Colonic mucosa (tissue), 4 donors: ENCODE results near the gene HLA-DPB1. TPM values are rescaled to one million over a fixed set of nuclear protein-coding genes. Genes with fewer than 3 reads are reported as not detected.

ENCODE experiments used
- DNase-seq: peaks from one replicate; pipeline ENCODE4 v3.0.0-alpha.2; 2020
- H3K27ac ChIP-seq: fragments of 200-600 bp; one replicate; pipeline ENCODE4 v1.8.0; 2021
- H3K27me3 ChIP-seq: fragments of 200-600 bp; one replicate; pipeline ENCODE4 v1.8.0; 2021
- H3K36me3 ChIP-seq: fragments of 200-600 bp; one replicate; pipeline ENCODE4 v1.8.0; 2021
- H3K4me1 ChIP-seq: fragments of 200-600 bp; one replicate; pipeline ENCODE4 v1.8.0; 2021; ENCODE audit warnings: mild to moderate bottlenecking
- H3K4me3 ChIP-seq: fragments of 200-600 bp; one replicate; pipeline ENCODE4 v1.8.0; 2021
- H3K9ac ChIP-seq, 2 donors: one replicate each; pipeline ENCODE4 v1.7.0; 2013; ENCODE audit warnings: control low read depth in 2 of 2, low read depth in 2 of 2, low read length in 2 of 2
- H3K9me3 ChIP-seq: fragments of 200-600 bp; one replicate; pipeline ENCODE4 v1.8.0; 2021
- intact Hi-C: fragments of 100-400 bp; cut with DNase I; formaldehyde crosslinking; loops from one replicate; pipeline ENCODE4 v1.14.1; 2022
- total RNA-seq, 2 donors: library from RNA; stranded (reverse); fragmentation: NEBNext Ultra II Directional in 1 of 2; extraction: Animal tissue kit (Norgen Biotek cat#: 25700) in 1 of 2; gene quantifications; one replicate each; pipeline ENCODE4 v1.2.1, GENCODE V29; 2021
- TF ChIP-seq, protein P1 (sequence below): fragments of 200-600 bp; IDR thresholded peaks from one replicate; pipeline ENCODE4 v1.8.0; 2022; ENCODE audit warnings: antibody characterized with exemption, mild to moderate bottlenecking
- donor health status: healthy.
- donor health status: DM: no; HTN: no; CAD: no.
- donor health status: DM: no; HTN: no; CAD: no.

The HLA-DPB1 gene
- total RNA-seq, 2 donors from 2014 or later, result 21.3 to 53.5 TPM

DNA sequence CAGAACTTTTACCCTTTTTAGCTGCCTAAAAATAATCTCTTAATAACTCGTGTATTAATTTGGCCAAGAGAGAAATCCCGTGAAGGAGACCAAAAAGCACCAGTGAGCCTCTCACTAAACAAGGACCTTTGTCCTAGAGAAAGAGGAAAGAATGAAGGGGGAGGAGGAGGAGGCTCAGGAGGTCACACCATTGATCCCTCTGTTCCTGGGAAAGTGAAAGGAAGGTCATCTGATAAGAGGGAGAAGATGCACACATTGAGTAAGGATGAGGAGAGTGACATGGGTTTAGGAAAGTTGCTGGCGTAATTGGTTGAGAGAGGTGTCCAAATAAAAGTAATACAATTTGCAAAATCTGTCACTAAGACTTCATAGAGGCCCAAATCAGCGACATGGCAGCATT, 49.2 kb downstream of the HLA-DPB1 start:
- TF ChIP-seq, protein P1, sequence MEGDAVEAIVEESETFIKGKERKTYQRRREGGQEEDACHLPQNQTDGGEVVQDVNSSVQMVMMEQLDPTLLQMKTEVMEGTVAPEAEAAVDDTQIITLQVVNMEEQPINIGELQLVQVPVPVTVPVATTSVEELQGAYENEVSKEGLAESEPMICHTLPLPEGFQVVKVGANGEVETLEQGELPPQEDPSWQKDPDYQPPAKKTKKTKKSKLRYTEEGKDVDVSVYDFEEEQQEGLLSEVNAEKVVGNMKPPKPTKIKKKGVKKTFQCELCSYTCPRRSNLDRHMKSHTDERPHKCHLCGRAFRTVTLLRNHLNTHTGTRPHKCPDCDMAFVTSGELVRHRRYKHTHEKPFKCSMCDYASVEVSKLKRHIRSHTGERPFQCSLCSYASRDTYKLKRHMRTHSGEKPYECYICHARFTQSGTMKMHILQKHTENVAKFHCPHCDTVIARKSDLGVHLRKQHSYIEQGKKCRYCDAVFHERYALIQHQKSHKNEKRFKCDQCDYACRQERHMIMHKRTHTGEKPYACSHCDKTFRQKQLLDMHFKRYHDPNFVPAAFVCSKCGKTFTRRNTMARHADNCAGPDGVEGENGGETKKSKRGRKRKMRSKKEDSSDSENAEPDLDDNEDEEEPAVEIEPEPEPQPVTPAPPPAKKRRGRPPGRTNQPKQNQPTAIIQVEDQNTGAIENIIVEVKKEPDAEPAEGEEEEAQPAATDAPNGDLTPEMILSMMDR, result no peak
- Histone ChIP-seq H3K9ac (no peak overlapping the region), H3K4me1 (no peaks in the 10 kb centered on the region), H3K27me3 (no peaks in the 10 kb centered on the region), H3K4me3 (no peak overlapping the region), H3K27ac (no peak overlapping the region), H3K9me3 (no peaks in the 10 kb centered on the region), H3K36me3 (no peaks in the 10 kb centered on the region)
- DNase-seq, result no peak
- intact Hi-C loops, result loop anchor here (5.0 kb wide), 1 partner anchor 122 kb away; no protein-coding TSS in a partner anchor

DNA sequence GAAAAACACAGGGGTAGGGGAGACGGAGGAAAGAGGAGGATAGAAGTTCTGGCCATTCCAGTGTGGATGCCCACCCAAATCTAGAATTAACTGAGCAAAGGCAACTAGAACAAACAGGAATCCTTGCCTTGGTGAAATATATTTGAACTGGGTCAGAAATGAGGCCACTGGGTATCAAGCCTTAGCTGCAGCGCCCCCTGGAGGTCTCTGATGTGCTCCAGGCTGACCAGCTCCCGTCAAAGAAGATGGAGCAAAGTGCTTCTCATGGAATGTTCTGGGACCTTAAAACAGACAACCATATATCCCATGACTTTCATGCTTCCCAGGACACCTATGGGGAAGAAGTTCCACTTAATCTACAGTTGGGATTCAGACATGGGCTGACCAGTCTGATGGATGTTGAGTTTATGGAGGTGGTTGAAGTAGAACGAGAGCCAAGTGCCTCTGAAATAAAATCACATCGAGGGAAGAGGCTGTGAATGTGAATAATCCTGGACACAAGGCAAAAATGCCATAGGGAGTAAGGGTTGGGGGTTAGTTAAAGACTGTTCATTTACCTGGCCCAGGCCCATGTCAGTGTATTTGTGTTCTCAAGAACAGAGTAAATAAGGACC, 50.4 kb downstream of the HLA-DPB1 start:
- Histone ChIP-seq H3K9me3 (no peaks in the 10 kb centered on the region), H3K36me3 (no peaks in the 10 kb centered on the region), H3K27me3 (no peaks in the 10 kb centered on the region), H3K4me3 (no peak overlapping the region), H3K4me1 (no peaks in the 10 kb centered on the region), H3K27ac (no peak overlapping the region), H3K9ac (no peak overlapping the region)
- intact Hi-C loops, result no loop called here
- peak; percentile 72 for DNase-seq
- TF ChIP-seq, protein P1, result peak; percentile 52

DNA sequence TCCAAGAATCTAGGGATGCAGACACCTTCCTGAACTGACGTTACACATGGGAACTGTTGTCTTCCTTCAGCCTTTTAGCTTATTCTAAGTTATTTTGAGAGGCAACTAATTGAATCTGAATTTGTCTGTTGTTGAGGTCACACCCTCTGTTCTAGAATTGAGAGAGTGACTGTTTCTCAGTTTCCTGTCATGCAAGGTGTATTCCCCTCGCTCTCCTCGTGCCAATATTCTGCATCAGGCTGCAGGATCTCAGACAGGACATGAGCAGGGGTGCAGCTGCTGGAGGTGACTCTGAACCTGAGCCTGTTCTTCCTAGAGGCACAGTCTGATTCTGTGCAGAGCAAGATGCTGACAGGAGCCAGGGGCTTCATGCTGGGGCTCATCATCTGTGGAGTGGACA, 52.5 kb downstream of the HLA-DPB1 start:
- no peaks in the 10 kb centered on the region for H3K36me3 ChIP-seq
- DNase-seq, result no peak
- TF ChIP-seq, protein P1, result no peak
- H3K4me1 ChIP-seq, result no peaks in the 10 kb centered on the region
- H3K27me3 ChIP-seq, result no peaks in the 10 kb centered on the region
- H3K4me3 ChIP-seq, result no peak overlapping the region
- intact Hi-C loops, result no loop called here
- H3K27ac ChIP-seq, result no peak overlapping the region
- H3K9me3 ChIP-seq, result no peaks in the 10 kb centered on the region
- peak overlapping the region in 1 of 2 donors; percentile 12 for H3K9ac ChIP-seq

DNA sequence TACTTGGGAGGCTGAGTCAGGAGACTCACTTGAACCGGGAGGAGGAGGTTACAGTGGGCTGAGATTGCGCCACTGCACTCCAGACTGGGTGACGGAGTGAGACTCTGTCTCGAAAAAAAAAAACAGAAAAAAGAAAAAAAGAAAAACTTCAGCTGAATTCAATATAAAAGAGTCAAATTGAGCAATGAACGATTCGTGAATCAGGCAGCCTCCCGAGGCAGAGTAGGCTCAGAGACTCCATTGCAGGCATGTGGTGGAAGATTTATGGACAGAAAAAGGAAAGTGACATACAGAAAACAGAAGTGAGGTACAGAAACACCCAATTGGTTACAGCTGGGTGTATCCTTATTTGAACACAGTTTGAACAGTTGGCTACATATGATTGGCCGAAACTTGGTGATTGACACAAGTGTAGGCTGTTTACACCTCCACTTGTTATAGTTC, 56.3 kb downstream of the HLA-DPB1 start:
- no peaks in the 10 kb centered on the region for H3K9me3 ChIP-seq
- no peaks in the 10 kb centered on the region for H3K27me3 ChIP-seq
- H3K9ac ChIP-seq, result no peak overlapping the region
- intact Hi-C loops, result no loop called here
- H3K27ac ChIP-seq, result no peak overlapping the region
- TF ChIP-seq, protein P1, result no peak
- no peaks in the 10 kb centered on the region for H3K4me1 ChIP-seq
- no peak for DNase-seq
- no peaks in the 10 kb centered on the region for H3K36me3 ChIP-seq
- no peak overlapping the region for H3K4me3 ChIP-seq

DNA sequence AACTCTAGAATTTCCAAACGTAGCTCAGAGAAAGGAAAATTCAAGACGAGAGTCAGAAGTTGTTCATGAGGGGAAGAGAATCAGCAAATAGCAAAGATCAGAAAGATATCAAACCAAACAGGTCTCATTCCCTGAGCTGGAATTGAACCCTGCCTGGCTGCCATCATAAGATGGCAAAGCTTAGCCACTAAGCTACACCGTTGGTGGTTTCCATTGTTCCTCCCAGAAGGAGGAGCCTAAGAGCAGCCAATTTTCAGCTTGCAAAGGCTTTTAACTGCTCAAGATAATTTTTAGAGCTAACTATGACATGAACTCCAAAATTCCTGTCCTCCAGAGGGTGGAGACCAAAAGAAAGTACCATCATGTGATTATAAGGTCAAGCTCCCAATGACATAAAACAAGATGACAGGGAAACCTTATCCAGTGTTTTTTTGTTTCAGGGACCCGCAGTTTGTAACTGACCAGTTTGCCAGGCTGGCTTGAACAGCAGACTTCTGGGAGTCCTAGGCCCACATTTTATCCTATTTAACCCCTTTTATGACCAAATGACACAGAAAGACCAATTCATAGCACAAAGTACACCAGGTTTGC, 60.6 kb downstream of the HLA-DPB1 start:
- DNase-seq, result no peak
- intact Hi-C loops, result no loop called here
- no peaks in the 10 kb centered on the region for H3K36me3 ChIP-seq
- no peaks in the 10 kb centered on the region for H3K9me3 ChIP-seq
- no peaks in the 10 kb centered on the region for H3K27me3 ChIP-seq
- no peaks in the 10 kb centered on the region for H3K4me1 ChIP-seq
- no peak overlapping the region for H3K4me3 ChIP-seq
- no peak overlapping the region for H3K9ac ChIP-seq
- TF ChIP-seq, protein P1, result no peak
- H3K27ac ChIP-seq, result no peak overlapping the region

Other genes with a start within 250 kb of the HLA-DPB1 start
- gene TAP2, start 237.3 kb upstream of the HLA-DPB1 start, total RNA-seq, result 10 to 100 TPM; 45.2 to 95.1 TPM
- 100 to 1,000 TPM; 152 to 154 TPM for gene PSMB8, start 231.9 kb upstream of the HLA-DPB1 start, total RNA-seq
- 100 to 1,000 TPM in 1 of 2 donors, 10 to 100 TPM in 1; 86.9 to 128 TPM for gene TAP1, start 222.3 kb upstream of the HLA-DPB1 start, total RNA-seq
- 10 to 100 TPM; 43.0 to 66.0 TPM for gene PSMB9, start 221.8 kb upstream of the HLA-DPB1 start, total RNA-seq
- 10 to 100 TPM in 1 of 2 donors, 1 to 10 TPM in 1; 6.7 to 28.8 TPM for gene HLA-DMB, start 135.0 kb upstream of the HLA-DPB1 start, total RNA-seq
- 10 to 100 TPM; 14.5 to 26.1 TPM for gene HLA-DMA, start 122.9 kb upstream of the HLA-DPB1 start, total RNA-seq
- gene BRD2, start 107.4 kb upstream of the HLA-DPB1 start, total RNA-seq, result 100 to 1,000 TPM; 149 to 167 TPM
- 1 to 10 TPM; 1.6 to 4.3 TPM for gene HLA-DOA, start 66.4 kb upstream of the HLA-DPB1 start, total RNA-seq
- 10 to 100 TPM; 18.7 to 58.7 TPM for gene HLA-DPA1, start 2.3 kb upstream of the HLA-DPB1 start, total RNA-seq
- under 1 TPM; 0.13 to 0.44 TPM for gene COL11A2, start 116.5 kb downstream of the HLA-DPB1 start, total RNA-seq
- gene RXRB, start 124.7 kb downstream of the HLA-DPB1 start, total RNA-seq, result 10 to 100 TPM; 33.4 to 36.3 TPM
- gene SLC39A7, start 124.9 kb downstream of the HLA-DPB1 start, total RNA-seq, result 100 to 1,000 TPM; 170 to 212 TPM
- 10 to 100 TPM; 13.0 to 23.7 TPM for gene HSD17B8, start 128.7 kb downstream of the HLA-DPB1 start, total RNA-seq
- 10 to 100 TPM; 24.8 to 30.9 TPM for gene RING1, start 132.5 kb downstream of the HLA-DPB1 start, total RNA-seq
- 10 to 100 TPM; 48.4 to 73.2 TPM for gene VPS52, start 195.9 kb downstream of the HLA-DPB1 start, total RNA-seq
- gene RPS18, start 196.1 kb downstream of the HLA-DPB1 start, total RNA-seq, result 1,000 to 10,000 TPM; 1,996 to 2,041 TPM
- gene B3GALT4, start 201.1 kb downstream of the HLA-DPB1 start, total RNA-seq, result 10 to 100 TPM; 22.0 to 26.4 TPM
- 10 to 100 TPM; 25.7 to 51.7 TPM for gene WDR46, start 213.2 kb downstream of the HLA-DPB1 start, total RNA-seq
- 10 to 100 TPM; 36.5 to 77.0 TPM for gene PFDN6, start 213.6 kb downstream of the HLA-DPB1 start, total RNA-seq
- 10 to 100 TPM; 29.9 to 34.7 TPM for gene RGL2, start 223.0 kb downstream of the HLA-DPB1 start, total RNA-seq
- 100 to 1,000 TPM; 204 to 235 TPM for gene TAPBP, start 238.1 kb downstream of the HLA-DPB1 start, total RNA-seq
- gene ZBTB22, start 241.8 kb downstream of the HLA-DPB1 start, total RNA-seq, result 10 to 100 TPM; 12.4 to 16.9 TPM
- gene DAXX, start 247.0 kb downstream of the HLA-DPB1 start, total RNA-seq, result 10 to 100 TPM; 38.7 to 46.7 TPM